PC-9 (cell line): Measurements from ENCODE around the gene LMF1. TPM values are rescaled to one million over a fixed set of nuclear protein-coding genes. Genes with fewer than 3 reads are reported as not detected.

Experiments used
- BruUV-seq: library from RNA; stranded (reverse); fragments of 400-500 nt; replicated peaks from 2 replicates; lab custom pipeline; 2021; lab: Mats Ljungman, UMichigan
- CTCF ChIA-PET: fragments of 300-600 bp; sonication (Branson Sonifier 250); formaldehyde crosslinking; loops from one replicate; lab custom pipeline; 2022; ENCODE audit warnings: antibody characterized with exemption; lab: Charles Lee
- POLR2A ChIA-PET: fragments of 300-600 bp; sonication (Branson Sonifier 250); formaldehyde crosslinking; loops from one replicate; lab custom pipeline; 2022; ENCODE audit warnings: antibody characterized with exemption; ENCODE audit not compliant: unreplicated experiment; lab: Charles Lee
- DNase-seq, 2 experiments: peaks; one replicate each; pipeline versions ENCODE4 v3.0.0 to v3.0.0-alpha.2; 2015 to 2022; ENCODE audit warnings: mixed read lengths in 1 of 2
- H2AFZ ChIP-seq: fragments of 200-600 bp; sonication (generic); 2 replicates; pipeline ENCODE4 v1.8.1; 2017; ENCODE audit warnings: antibody characterized with exemption
- H3F3A ChIP-seq: fragments of 200-600 bp; sonication (generic); 2 replicates; pipeline ENCODE4 v1.8.1; 2017; ENCODE audit warnings: antibody characterized with exemption, mild to moderate bottlenecking, low read depth; ENCODE audit not compliant: insufficient read depth
- H3K27ac ChIP-seq: fragments of 200-600 bp; sonication (generic); 2 replicates; pipeline ENCODE4 v1.6.1; 2016; ENCODE audit warnings: mixed run types
- H3K27me3 ChIP-seq: fragments of 200-600 bp; sonication (generic); 2 replicates; pipeline ENCODE4 v1.6.1; 2016; ENCODE audit warnings: low read depth, mixed run types; ENCODE audit not compliant: insufficient read depth
- H3K36me3 ChIP-seq: fragments of 200-600 bp; sonication (generic); 2 replicates; pipeline ENCODE4 v1.6.1; 2016; ENCODE audit warnings: low read depth, mixed run types
- H3K4me1 ChIP-seq: fragments of 200-600 bp; sonication (generic); replicated peaks from 2 replicates; pipeline ENCODE4 v1.6.1; 2016; ENCODE audit warnings: mixed run types; ENCODE audit not compliant: insufficient read depth
- H3K4me2 ChIP-seq: fragments of 200-600 bp; sonication (generic); 2 replicates; pipeline ENCODE4 v1.6.1; 2017; ENCODE audit warnings: mixed run types
- H3K4me3 ChIP-seq: fragments of 200-600 bp; sonication (generic); 2 replicates; pipeline ENCODE4 v1.6.1; 2016; ENCODE audit warnings: mixed run types
- H3K79me2 ChIP-seq: fragments of 200-600 bp; sonication (generic); 2 replicates; pipeline ENCODE4 v1.6.1; 2017; ENCODE audit warnings: low read depth, mixed run types
- H3K9me2 ChIP-seq: fragments of 200-600 bp; sonication (generic); 2 replicates; pipeline ENCODE4 v1.8.1; 2017; ENCODE audit warnings: mild to moderate bottlenecking; ENCODE audit not compliant: insufficient read depth
- H3K9me3 ChIP-seq: fragments of 200-600 bp; sonication (generic); 2 replicates; pipeline ENCODE4 v1.8.1; 2016; ENCODE audit warnings: low read depth; ENCODE audit not compliant: insufficient read depth
- H4K20me1 ChIP-seq: fragments of 200-600 bp; sonication (generic); 2 replicates; pipeline ENCODE4 v1.8.1; 2017; ENCODE audit not compliant: insufficient read depth
- EZH2 ChIP-seq: fragments of 200-600 bp; sonication (generic); IDR thresholded peaks from 2 replicates; pipeline ENCODE4 v1.8.0; 2017; ENCODE audit warnings: antibody characterized with exemption, low read depth
- intact Hi-C: fragments of 100-400 bp; cut with micrococcal nuclease; formaldehyde crosslinking; loops from one replicate; pipeline ENCODE4 v1.10.0; 2022; ENCODE audit not compliant: unreplicated experiment
- total RNA-seq: library from RNA; stranded (reverse); gene quantifications from 2 replicates; pipeline ENCODE4 v1.2.3, GENCODE V29; 2021
- TF ChIP-seq, protein P1 (sequence below): fragments of 200-600 bp; sonication (generic); conservative IDR thresholded peaks from 2 replicates; pipeline ENCODE4 v1.6.1; 2017; ENCODE audit warnings: mixed run types, antibody characterized with exemption, mild to moderate bottlenecking, moderate library complexity

LMF1 gene
- total RNA-seq, 1 experiment from 2014 or later = 31.3 TPM

- no peaks in the 10 kb centered on the region for H3F3A ChIP-seq
- POLR2A ChIA-PET = no interaction called here
- no peak overlapping the region for H3K27ac ChIP-seq
- intact Hi-C loops = no loop called here
- H3K9me3 ChIP-seq = no peaks in the 10 kb centered on the region
- DNase-seq = no peak
- no peak overlapping the region for H3K4me2 ChIP-seq
- no peaks in the 10 kb centered on the region for H3K27me3 ChIP-seq
- H3K9me2 ChIP-seq = no peaks in the 10 kb centered on the region
- BruUV-seq = no TSS peak
- H3K4me1 ChIP-seq = no peaks in the 10 kb centered on the region
- no peaks in the 10 kb centered on the region for H3K79me2 ChIP-seq
- H2AFZ ChIP-seq = no peak overlapping the region
- H4K20me1 ChIP-seq = peaks cover 5% of the 10 kb centered on the region; the same call in 1 of the 2 replicates
- H3K36me3 ChIP-seq = no peaks in the 10 kb centered on the region
- CTCF ChIA-PET = no interaction called here
- no peak overlapping the region for H3K4me3 ChIP-seq
- TF ChIP-seq EZH2 = no peak
- TF ChIP-seq, protein P1, sequence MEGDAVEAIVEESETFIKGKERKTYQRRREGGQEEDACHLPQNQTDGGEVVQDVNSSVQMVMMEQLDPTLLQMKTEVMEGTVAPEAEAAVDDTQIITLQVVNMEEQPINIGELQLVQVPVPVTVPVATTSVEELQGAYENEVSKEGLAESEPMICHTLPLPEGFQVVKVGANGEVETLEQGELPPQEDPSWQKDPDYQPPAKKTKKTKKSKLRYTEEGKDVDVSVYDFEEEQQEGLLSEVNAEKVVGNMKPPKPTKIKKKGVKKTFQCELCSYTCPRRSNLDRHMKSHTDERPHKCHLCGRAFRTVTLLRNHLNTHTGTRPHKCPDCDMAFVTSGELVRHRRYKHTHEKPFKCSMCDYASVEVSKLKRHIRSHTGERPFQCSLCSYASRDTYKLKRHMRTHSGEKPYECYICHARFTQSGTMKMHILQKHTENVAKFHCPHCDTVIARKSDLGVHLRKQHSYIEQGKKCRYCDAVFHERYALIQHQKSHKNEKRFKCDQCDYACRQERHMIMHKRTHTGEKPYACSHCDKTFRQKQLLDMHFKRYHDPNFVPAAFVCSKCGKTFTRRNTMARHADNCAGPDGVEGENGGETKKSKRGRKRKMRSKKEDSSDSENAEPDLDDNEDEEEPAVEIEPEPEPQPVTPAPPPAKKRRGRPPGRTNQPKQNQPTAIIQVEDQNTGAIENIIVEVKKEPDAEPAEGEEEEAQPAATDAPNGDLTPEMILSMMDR = no peak
Measured at GRCh38 chr16:939311-939710, 31.5 kb downstream of the LMF1 start.

DNA sequence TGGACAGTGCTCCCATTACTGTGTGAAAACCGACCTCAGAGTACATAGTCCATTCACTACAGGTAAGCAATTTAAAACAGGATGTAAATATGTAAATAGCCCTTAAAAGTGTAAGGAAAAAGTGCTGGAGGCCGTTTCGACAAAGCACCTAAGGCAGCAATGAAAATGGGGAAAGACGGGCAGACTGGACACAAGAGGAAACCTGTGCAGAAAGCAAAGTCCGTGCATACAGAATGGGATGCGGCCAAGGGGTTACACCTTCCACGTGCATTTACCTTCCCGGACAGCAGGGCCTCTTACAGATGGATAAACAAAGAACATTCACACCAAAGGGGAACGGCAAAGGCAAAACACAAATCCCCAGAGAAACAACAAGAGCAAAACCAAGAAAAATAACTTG is 32.0 kb downstream of the LMF1 start:
- Histone ChIP-seq H3K4me2 (no peak overlapping the region), H3K27me3 (no peaks in the 10 kb centered on the region), H4K20me1 (peaks cover 5% of the 10 kb centered on the region; the same call in 1 of the 2 replicates), H3F3A (no peaks in the 10 kb centered on the region), H3K79me2 (no peaks in the 10 kb centered on the region), H3K9me3 (no peaks in the 10 kb centered on the region), H3K4me1 (no peaks in the 10 kb centered on the region), H2AFZ (no peak overlapping the region), H3K36me3 (no peaks in the 10 kb centered on the region), H3K27ac (no peak overlapping the region), H3K9me2 (no peaks in the 10 kb centered on the region), H3K4me3 (no peak overlapping the region)
- ChIA-PET POLR2A (no interaction called here), CTCF (no interaction called here)
- intact Hi-C loops = no loop called here
- DNase-seq = no peak
- TF ChIP-seq, protein P1 = no peak
- TF ChIP-seq EZH2 = no peak
- BruUV-seq = no TSS peak

DNA sequence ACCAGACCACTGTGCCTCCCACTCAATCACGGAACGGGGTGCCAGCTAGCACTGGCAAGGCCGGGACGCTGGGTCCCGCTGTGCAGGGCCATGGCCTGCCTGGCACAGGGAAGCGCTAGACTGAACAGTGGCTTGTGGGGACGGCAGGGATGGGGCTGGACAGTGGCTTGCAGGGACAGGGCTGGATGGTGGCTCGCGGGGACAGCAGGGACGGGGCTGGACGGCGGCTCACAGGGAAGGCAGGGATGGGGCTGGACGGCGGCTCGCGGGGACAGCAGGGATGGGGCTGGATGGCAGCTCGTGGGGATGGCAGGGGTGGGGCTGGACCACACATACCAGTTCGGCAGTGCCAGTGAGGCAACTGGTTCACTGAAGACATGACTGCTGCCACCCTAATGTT is 32.6 kb downstream of the LMF1 start:
- H3K4me1 ChIP-seq = no peaks in the 10 kb centered on the region
- H3K79me2 ChIP-seq = no peaks in the 10 kb centered on the region
- ChIA-PET POLR2A (no interaction called here), CTCF (no interaction called here)
- H4K20me1 ChIP-seq = peaks cover 5% of the 10 kb centered on the region; the same call in 1 of the 2 replicates
- no peaks in the 10 kb centered on the region for H3K9me2 ChIP-seq
- TF ChIP-seq EZH2 = no peak
- TF ChIP-seq, protein P1 = no peak
- H3F3A ChIP-seq = no peaks in the 10 kb centered on the region
- H2AFZ ChIP-seq = no peak overlapping the region
- no peak overlapping the region for H3K27ac ChIP-seq
- no peaks in the 10 kb centered on the region for H3K27me3 ChIP-seq
- no peak for DNase-seq
- no TSS peak for BruUV-seq
- H3K4me3 ChIP-seq = no peak overlapping the region
- no peaks in the 10 kb centered on the region for H3K9me3 ChIP-seq
- intact Hi-C loops = no loop called here
- no peaks in the 10 kb centered on the region for H3K36me3 ChIP-seq
- no peak overlapping the region for H3K4me2 ChIP-seq
